Gastrocnemius medialis (tissue), 4 donors: Measurements from ENCODE around the gene TLE1.

Source experiments
- CTCF ChIP-seq, 5 experiments: fragments of 450-650 bp in 3 of 5; fragments of 200-600 bp in 2 of 5; sonication (generic) in 2 of 5; IDR thresholded peaks in 4 of 5; conservative IDR thresholded peaks in 1 of 5; 1 replicate in 4 of 5; 2 replicates in 1 of 5; pipeline ENCODE4 v1.5.1; 2016 to 2019; ENCODE audit warnings: antibody characterized with exemption in 5 of 5, mild to moderate bottlenecking in 3 of 5, moderate library complexity in 3 of 5
- POLR2A ChIP-seq, 2 donors: fragments of 450-650 bp; IDR thresholded peaks; one replicate each; pipeline ENCODE4 v1.6.1; 2017; ENCODE audit warnings: antibody characterized with exemption in 2 of 2, mild to moderate bottlenecking in 2 of 2, moderate library complexity in 2 of 2

DNA sequence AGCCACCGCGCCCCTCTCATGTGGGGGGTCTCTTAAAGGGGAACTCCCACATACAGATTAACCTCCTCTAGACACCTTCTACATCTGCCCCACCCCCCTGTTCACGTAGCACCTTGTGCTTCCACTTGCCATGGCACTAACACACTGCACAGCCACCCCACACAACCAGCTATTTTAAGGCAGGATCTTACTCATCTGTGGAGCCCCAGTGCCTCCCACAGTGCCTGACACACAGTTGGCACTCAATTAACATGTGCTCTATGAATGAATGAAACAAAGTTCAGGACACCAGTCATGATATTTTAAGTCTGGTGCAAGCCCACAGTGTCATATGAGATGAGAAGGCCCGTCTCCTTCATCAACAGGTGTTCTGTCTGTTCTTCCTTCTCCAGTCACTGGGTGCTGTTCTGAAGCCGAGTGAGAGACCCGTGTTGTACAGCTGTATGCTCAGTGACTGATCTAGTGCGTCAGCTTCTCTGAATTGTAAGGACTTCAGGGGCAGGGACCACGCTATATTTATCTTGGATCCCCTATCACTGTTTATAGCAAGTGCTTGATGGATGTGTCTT lies 149.1 kb downstream of the TLE1 start:
- no peak for TF ChIP-seq CTCF (IDR thresholded peaks at IDR 0.05 in 4 of 5, conservative IDR thresholded peaks at IDR 0.05 in 1 of 5)
- TF ChIP-seq POLR2A (IDR thresholded peaks at IDR 0.05) = peak; percentile 37 to 64
